ENCODE measurements around the gene MIPOL1.

The MIPOL1 gene

DNA sequence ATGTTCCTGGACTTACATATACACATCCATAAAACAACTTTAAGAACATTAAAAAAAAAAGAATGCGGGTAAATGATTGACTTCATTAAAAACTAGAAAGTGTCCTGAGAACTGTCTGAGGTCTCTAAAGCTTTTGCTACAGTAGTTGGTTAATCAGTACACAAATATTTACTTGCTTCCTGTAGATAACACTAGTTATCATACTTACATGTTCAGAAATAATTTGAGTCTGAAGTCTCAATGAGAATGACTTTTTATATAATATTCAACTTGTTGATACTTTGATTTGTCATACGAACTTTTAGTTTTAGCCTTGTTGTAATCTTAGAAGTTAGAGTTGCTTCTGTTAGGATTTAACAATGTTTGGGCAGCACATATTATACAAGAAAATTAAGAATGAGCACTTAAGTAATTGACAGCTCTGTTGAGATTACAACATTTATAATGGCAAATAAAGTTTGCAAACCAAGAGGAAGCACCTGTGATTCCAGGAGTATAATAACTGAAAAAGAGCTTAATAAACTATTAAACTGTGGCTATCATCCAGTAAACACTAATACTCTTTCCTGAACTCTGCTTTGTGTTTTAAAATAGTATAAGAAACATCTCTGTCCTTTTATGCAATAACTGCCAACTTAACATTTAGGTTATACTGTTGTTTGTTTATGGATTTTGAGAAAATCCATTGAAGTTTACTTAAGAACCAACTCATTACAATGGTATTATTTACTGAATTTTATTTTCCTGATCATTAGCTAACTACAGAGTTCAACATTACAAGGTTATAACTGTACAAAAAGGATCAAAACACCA is 131.7 kb downstream of the MIPOL1 start:
- DNase-seq (ENCODE audit: low read depth): no peak
- TF ChIP-seq, protein P1, sequence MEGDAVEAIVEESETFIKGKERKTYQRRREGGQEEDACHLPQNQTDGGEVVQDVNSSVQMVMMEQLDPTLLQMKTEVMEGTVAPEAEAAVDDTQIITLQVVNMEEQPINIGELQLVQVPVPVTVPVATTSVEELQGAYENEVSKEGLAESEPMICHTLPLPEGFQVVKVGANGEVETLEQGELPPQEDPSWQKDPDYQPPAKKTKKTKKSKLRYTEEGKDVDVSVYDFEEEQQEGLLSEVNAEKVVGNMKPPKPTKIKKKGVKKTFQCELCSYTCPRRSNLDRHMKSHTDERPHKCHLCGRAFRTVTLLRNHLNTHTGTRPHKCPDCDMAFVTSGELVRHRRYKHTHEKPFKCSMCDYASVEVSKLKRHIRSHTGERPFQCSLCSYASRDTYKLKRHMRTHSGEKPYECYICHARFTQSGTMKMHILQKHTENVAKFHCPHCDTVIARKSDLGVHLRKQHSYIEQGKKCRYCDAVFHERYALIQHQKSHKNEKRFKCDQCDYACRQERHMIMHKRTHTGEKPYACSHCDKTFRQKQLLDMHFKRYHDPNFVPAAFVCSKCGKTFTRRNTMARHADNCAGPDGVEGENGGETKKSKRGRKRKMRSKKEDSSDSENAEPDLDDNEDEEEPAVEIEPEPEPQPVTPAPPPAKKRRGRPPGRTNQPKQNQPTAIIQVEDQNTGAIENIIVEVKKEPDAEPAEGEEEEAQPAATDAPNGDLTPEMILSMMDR (IDR thresholded peaks at IDR 0.05; ENCODE audit: insufficient read depth, low read depth, low read length, missing control alignments): no peak
- no peak overlapping the region for H3K4me3 ChIP-seq (ENCODE audit: low read depth, low read length)

DNA sequence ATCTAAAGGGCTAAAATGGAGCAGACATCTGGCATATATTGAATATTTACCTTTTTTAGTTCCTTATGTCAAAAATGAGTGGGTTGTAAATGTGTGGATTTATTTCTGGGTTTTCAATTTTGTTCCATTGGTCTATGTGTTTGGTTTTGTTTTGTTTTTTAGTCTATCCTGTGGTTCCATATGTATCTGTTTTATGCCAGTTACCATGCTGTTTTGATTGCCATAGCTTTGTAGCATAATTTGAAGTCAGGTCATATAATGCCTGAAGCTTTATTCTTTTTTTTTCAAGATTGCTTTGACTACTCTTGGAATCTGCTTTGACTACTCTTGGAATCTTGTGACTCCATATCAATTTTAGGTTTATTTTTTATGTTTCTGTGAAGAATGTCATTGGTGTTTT is 133.2 kb downstream of the MIPOL1 start:
- DNase-seq (ENCODE audit: low read depth): no peak
- TF ChIP-seq, protein P1 (IDR thresholded peaks at IDR 0.05; ENCODE audit: insufficient read depth, low read depth, low read length, missing control alignments): no peak
- no peak overlapping the region for H3K4me3 ChIP-seq (ENCODE audit: low read depth, low read length)

DNA sequence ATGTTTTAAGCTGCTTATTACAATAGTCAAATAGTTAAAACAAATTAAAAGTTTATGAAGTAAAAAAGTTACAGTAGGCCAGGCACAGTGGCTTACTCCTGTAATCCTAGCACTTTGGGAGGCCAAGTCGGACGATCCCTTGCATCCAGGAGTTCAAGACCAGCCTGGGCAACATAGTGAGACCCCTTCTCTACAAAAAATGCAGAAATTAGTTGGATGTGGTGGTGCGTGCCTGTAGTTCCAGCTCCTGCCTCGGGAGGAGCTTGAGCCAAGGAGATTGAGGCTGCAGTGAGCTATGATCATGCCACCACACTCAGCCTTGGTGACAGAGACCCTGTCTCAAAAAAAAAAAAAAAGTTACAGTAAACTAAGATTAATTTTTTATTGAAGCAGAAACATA is 142.6 kb downstream of the MIPOL1 start:
- H3K4me3 ChIP-seq (ENCODE audit: low read depth, low read length): no peak overlapping the region
- DNase-seq (ENCODE audit: low read depth): no peak
- TF ChIP-seq, protein P1 (IDR thresholded peaks at IDR 0.05; ENCODE audit: insufficient read depth, low read depth, low read length, missing control alignments): no peak

DNA sequence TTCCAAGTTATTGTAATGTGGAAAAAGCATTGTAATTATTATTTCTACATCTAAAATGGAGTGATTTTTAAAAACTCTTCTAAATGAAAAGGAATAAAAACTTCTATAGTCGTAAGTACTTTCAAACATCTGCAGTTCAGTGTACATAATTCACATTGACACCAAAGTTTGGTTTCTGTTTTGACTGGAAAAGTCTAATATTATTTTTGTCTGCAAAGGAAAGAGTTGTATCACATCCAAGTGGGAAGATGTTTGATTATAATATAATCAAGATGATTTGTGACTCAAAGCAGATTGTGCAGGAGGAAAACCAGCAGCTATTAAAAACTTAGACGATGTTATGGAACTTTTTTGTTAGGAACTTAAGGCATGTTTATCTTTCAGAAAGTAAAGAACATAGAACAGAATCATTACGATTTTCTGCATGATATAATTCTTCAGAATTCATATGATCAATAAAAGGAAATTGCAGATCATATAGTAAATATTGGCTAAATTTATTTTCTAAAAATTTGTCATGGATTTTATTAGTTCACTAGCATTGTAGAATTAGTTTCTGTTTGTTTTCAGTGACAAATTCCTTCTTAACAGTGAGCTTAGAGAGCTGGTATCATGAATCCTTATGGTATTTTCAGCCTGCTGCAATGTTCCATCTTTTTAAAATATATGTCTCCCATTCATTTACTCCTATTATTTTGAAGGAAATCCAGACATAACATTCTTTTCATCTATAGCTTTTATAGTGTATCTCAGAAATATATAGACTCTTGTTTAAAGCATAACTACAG is 145.8 kb downstream of the MIPOL1 start:
- H3K4me3 ChIP-seq (ENCODE audit: low read depth, low read length): no peak overlapping the region
- TF ChIP-seq, protein P1 (IDR thresholded peaks at IDR 0.05; ENCODE audit: insufficient read depth, low read depth, low read length, missing control alignments): no peak
- no peak for DNase-seq (ENCODE audit: low read depth)

DNA sequence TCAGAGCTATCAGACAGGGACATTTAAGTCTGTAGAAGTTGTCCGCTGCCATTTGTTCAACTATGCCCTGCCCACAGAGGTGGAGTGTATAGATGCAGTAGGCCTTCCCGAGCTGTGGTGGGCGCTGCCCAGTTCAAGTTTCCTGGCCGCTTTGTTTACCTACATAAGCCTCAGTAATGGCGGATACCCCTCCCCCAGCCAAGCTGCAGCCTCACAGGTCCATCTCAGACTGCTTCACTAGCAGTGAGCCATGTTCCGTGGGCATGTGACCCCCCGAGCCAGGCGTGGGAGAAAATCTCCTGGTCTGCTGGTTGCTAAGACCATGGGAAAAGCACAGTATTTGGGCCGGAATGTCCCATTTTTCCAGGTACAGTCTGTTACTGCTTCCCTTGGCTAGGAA is 165.9 kb downstream of the MIPOL1 start:
- DNase-seq (ENCODE audit: low read depth): no peak
- no peak overlapping the region for H3K4me3 ChIP-seq (ENCODE audit: low read depth, low read length)
- TF ChIP-seq, protein P1 (IDR thresholded peaks at IDR 0.05; ENCODE audit: insufficient read depth, low read depth, low read length, missing control alignments): no peak

DNA sequence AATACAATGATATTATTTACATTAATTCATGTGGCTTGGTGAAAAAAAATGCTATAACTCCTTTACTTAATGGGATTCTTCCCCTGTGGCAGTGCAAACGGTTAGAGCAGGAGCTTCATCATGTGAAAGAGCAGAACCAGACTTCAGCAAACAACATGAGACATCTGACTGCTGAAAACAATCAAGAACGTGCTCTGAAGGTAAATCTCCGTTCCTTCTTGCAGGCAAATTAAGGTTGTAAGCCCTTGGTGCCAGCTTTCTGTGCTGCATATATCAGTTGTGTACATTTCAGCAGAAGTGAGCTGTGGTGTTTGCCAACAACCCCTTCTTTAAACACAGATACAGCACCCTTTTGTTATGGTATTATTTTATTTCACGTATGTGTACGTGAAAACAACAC is 171.7 kb downstream of the MIPOL1 start:
- DNase-seq (ENCODE audit: low read depth): no peak
- no peak overlapping the region for H3K4me3 ChIP-seq (ENCODE audit: low read depth, low read length)
- TF ChIP-seq, protein P1 (IDR thresholded peaks at IDR 0.05; ENCODE audit: insufficient read depth, low read depth, low read length, missing control alignments): no peak
